H9 (cell line): ENCODE results near the gene HP. TPM values are rescaled to one million over a fixed set of nuclear protein-coding genes. Genes with fewer than 3 reads are reported as not detected.
"Not testable (repeated sequence)": the region's sequence is repeated elsewhere in the genome, so short reads cannot be mapped to it uniquely, and the experiment has no call there.

Experiments used
- DNase-seq: peaks from one replicate; pipeline ENCODE4 v3.0.0-alpha.2; 2017
- H2AFZ ChIP-seq: one replicate; pipeline ENCODE4 v1.6.1; 2013; ENCODE audit warnings: mild to moderate bottlenecking, low read length, control low read depth, moderate library complexity
- H2AK5ac ChIP-seq: 2 replicates; pipeline ENCODE4 v1.6.1; 2013; ENCODE audit warnings: low read length, control low read depth, mixed read lengths; ENCODE audit not compliant: insufficient read length
- H2BK120ac ChIP-seq: one replicate; pipeline ENCODE4 v1.6.1; 2013; ENCODE audit warnings: low read depth, mild to moderate bottlenecking, low read length, control low read depth, inconsistent platforms; ENCODE audit not compliant: poor library complexity, severe bottlenecking
- H2BK12ac ChIP-seq: 2 replicates; pipeline ENCODE4 v1.6.1; 2013; ENCODE audit warnings: low read length, control low read depth, mixed read lengths, low read depth; ENCODE audit not compliant: insufficient read length
- H2BK15ac ChIP-seq: 2 replicates; pipeline ENCODE4 v1.6.1; 2013; ENCODE audit warnings: low read depth, low read length, control low read depth
- H2BK20ac ChIP-seq: one replicate; pipeline ENCODE4 v1.6.1; 2013; ENCODE audit warnings: low read depth, mild to moderate bottlenecking, low read length, control low read depth, inconsistent platforms; ENCODE audit not compliant: poor library complexity, severe bottlenecking
- H2BK5ac ChIP-seq: 2 replicates; pipeline ENCODE4 v1.6.1; 2013; ENCODE audit warnings: low read length, control low read depth, mixed read lengths; ENCODE audit not compliant: insufficient read length
- H3K14ac ChIP-seq: 2 replicates; pipeline ENCODE4 v1.6.1; 2013; ENCODE audit warnings: low read length, control low read depth; ENCODE audit not compliant: insufficient read depth
- H3K18ac ChIP-seq: 2 replicates; pipeline ENCODE4 v1.6.1; 2013; ENCODE audit warnings: low read depth, mild to moderate bottlenecking, mixed read lengths, low read length, control low read depth; ENCODE audit not compliant: insufficient read length
- H3K23ac ChIP-seq: 2 replicates; pipeline ENCODE4 v1.6.1; 2013; ENCODE audit warnings: low read length, control low read depth, mixed read lengths, low read depth; ENCODE audit not compliant: insufficient read length
- H3K23me2 ChIP-seq: 2 replicates; pipeline ENCODE4 v1.6.1; 2013; ENCODE audit warnings: low read depth, mild to moderate bottlenecking, mixed read lengths, low read length, control low read depth; ENCODE audit not compliant: insufficient read length, poor library complexity, severe bottlenecking
- H3K27ac ChIP-seq: 2 replicates; pipeline ENCODE4 v1.5.1; 2013; ENCODE audit warnings: low read length, control low read depth, mixed read lengths, low read depth; ENCODE audit not compliant: insufficient read length
- H3K27me3 ChIP-seq: 2 replicates; pipeline ENCODE4 v1.6.1; 2013; ENCODE audit warnings: low read length, control low read depth, inconsistent platforms; ENCODE audit not compliant: insufficient read depth
- H3K4ac ChIP-seq: 2 replicates; pipeline ENCODE4 v1.6.1; 2013; ENCODE audit warnings: low read depth, mild to moderate bottlenecking, control low read depth, inconsistent platforms, low read length, moderate library complexity
- H3K4me1 ChIP-seq: 2 replicates; pipeline ENCODE4 v1.6.1; 2013; ENCODE audit warnings: low read length, control low read depth, inconsistent platforms; ENCODE audit not compliant: insufficient read depth
- H3K4me2 ChIP-seq: 2 replicates; pipeline ENCODE4 v1.6.1; 2013; ENCODE audit warnings: low read length, control low read depth, mixed read lengths; ENCODE audit not compliant: insufficient read length, insufficient read depth
- H3K56ac ChIP-seq: 2 replicates; pipeline ENCODE4 v1.6.1; 2013; ENCODE audit warnings: low read depth, mild to moderate bottlenecking, mixed read lengths, low read length, control low read depth; ENCODE audit not compliant: insufficient read length
- H3K79me1 ChIP-seq: 2 replicates; pipeline ENCODE4 v1.6.1; 2013; ENCODE audit warnings: low read depth, mild to moderate bottlenecking, moderate library complexity, low read length, control low read depth, inconsistent platforms; ENCODE audit not compliant: insufficient read depth, poor library complexity, severe bottlenecking
- H3K79me2 ChIP-seq: 2 replicates; pipeline ENCODE4 v1.6.1; 2013; ENCODE audit warnings: low read length, control low read depth, inconsistent platforms; ENCODE audit not compliant: insufficient read depth
- H3K9ac ChIP-seq: 2 replicates; pipeline ENCODE4 v1.6.1; 2013; ENCODE audit warnings: low read length, control low read depth, mixed read lengths; ENCODE audit not compliant: insufficient read length; ENCODE audit errors: extremely low read depth
- H3K9me3 ChIP-seq: one replicate; pipeline ENCODE4 v1.6.1; 2013; ENCODE audit warnings: low read depth, low read length, inconsistent platforms; ENCODE audit not compliant: control insufficient read depth
- H3T11ph ChIP-seq: one replicate; pipeline ENCODE4 v1.6.1; 2013; ENCODE audit warnings: mild to moderate bottlenecking, low read length, control low read depth, inconsistent platforms
- H4K20me1 ChIP-seq: one replicate; pipeline ENCODE4 v1.6.1; 2013; ENCODE audit not compliant: control insufficient read depth, insufficient read length, insufficient read depth
- H4K5ac ChIP-seq: 2 replicates; pipeline ENCODE4 v1.6.1; 2013; ENCODE audit warnings: low read depth, mild to moderate bottlenecking, mixed read lengths, low read length, control low read depth; ENCODE audit not compliant: insufficient read length
- H4K8ac ChIP-seq: replicated peaks from 2 replicates; pipeline ENCODE4 v1.6.1; 2013; ENCODE audit warnings: low read length, control low read depth, mixed read lengths, low read depth; ENCODE audit not compliant: insufficient read length
- H4K91ac ChIP-seq: 2 replicates; pipeline ENCODE4 v1.6.1; 2013; ENCODE audit warnings: low read depth, mild to moderate bottlenecking, moderate library complexity, mixed read lengths, low read length, control low read depth; ENCODE audit not compliant: insufficient read length
- H3K27ac Mint-ChIP-seq, 3 experiments: 2 replicates in 2 of 3; 3 replicates in 1 of 3; pipeline ENCODE4 v1.8.0; 2020 to 2021; ENCODE audit warnings: mixed read lengths in 3 of 3, mild to moderate bottlenecking in 1 of 3, moderate library complexity in 1 of 3
- H3K27me3 Mint-ChIP-seq: 2 replicates; pipeline ENCODE4 v1.8.0; 2021; ENCODE audit warnings: low read depth, mild to moderate bottlenecking, moderate library complexity, mixed read lengths
- H3K36me3 Mint-ChIP-seq, 3 experiments: 2 replicates in 2 of 3; 3 replicates in 1 of 3; pipeline ENCODE4 v1.8.0; 2020 to 2021; ENCODE audit warnings: low read depth in 3 of 3, mixed read lengths in 3 of 3; ENCODE audit not compliant: insufficient read depth in 1 of 3
- H3K4me1 Mint-ChIP-seq, 2 experiments: 2 replicates each; pipeline ENCODE4 v1.8.0; 2020; ENCODE audit warnings: mixed read lengths in 2 of 2
- H3K4me3 Mint-ChIP-seq, 2 experiments: 2 replicates in 1 of 2; 3 replicates in 1 of 2; pipeline ENCODE4 v1.8.0; 2020 to 2021; ENCODE audit warnings: mild to moderate bottlenecking in 2 of 2, mixed read lengths in 2 of 2, moderate library complexity in 1 of 2
- H3K9me3 Mint-ChIP-seq, 2 experiments: 2 replicates in 1 of 2; 3 replicates in 1 of 2; pipeline ENCODE4 v1.8.0; 2020; ENCODE audit warnings: mild to moderate bottlenecking in 2 of 2, mixed read lengths in 2 of 2, moderate library complexity in 1 of 2
- CTCF ChIP-seq: fragments of 200-600 bp; sonication (generic); conservative IDR thresholded peaks from 3 replicates; pipeline ENCODE4 v1.8.0; 2021; ENCODE audit warnings: antibody characterized with exemption, mild to moderate bottlenecking
- WGBS: extraction: QIAGEN DNeasy Blood & Tissue Kit; methylation state at CpG from one replicate; pipeline ENCODE4 v1.1.7; 2013; ENCODE audit warnings: missing lambda C conversion rate, low lambda C conversion rate, mixed read lengths; ENCODE audit not compliant: insufficient read length; ENCODE audit errors: extremely low coverage; 5-methylcytosine and 5-hydroxymethylcytosine counted together
- total RNA-seq: library from RNA; stranded (reverse); gene quantifications from 2 replicates; pipeline ENCODE4 v1.2.1, GENCODE V29; 2021

HP gene
- total RNA-seq, 1 experiment from 2014 or later: not detected

- Histone ChIP-seq H4K8ac (no peak overlapping the region), H4K5ac (no peak overlapping the region), H2BK5ac (no peak overlapping the region), H3K9me3 (no peaks in the 10 kb centered on the region), H3K14ac (no peak overlapping the region; the same call in 1 of the 2 replicates), H3K9ac (no peak overlapping the region), H3K27me3 (no peaks in the 10 kb centered on the region), H3T11ph (no peak overlapping the region), H2BK120ac (no peak overlapping the region), H3K56ac (no peak overlapping the region), H3K4me1 (no peaks in the 10 kb centered on the region), H2AFZ (no peak overlapping the region), H2AK5ac (no peak overlapping the region), H3K23me2 (no peaks in the 10 kb centered on the region), H2BK20ac (no peak overlapping the region), H3K27ac (no peak overlapping the region), H3K18ac (no peak overlapping the region), H2BK12ac (no peak overlapping the region), H2BK15ac (no peak overlapping the region), H4K20me1 (no peaks in the 10 kb centered on the region), H4K91ac (no peak overlapping the region), H3K79me1 (no peaks in the 10 kb centered on the region), H3K23ac (no peak overlapping the region), H3K79me2 (no peaks in the 10 kb centered on the region), H3K4me2 (no peak overlapping the region), H3K4ac (no peak overlapping the region)
- Mint-ChIP-seq H3K9me3 (no peaks in the 10 kb centered on the region), H3K4me3 (no peak overlapping the region), H3K4me1 (peaks cover 13 to 14% of the 10 kb centered on the region in 2 experiments), H3K27me3 (peaks cover 2% of the 10 kb centered on the region; the same call in 1 of the 2 replicates), H3K27ac (no peak overlapping the region), H3K36me3 (no peaks in the 10 kb centered on the region; a peak in 1 of 7 replicates)
- WGBS: no CpG with 5 or more reads among the region's 8 CpGs
- no peak for TF ChIP-seq CTCF
- DNase-seq: no peak
These were observed 19.4 kb downstream of the HP start for GRCh38 chr16:72073560-72074230.

GRCh38 chr16:72075067-72075466, 20.8 kb downstream of the HP start:
- H3K23ac ChIP-seq, H4K5ac ChIP-seq, H3K9me3 ChIP-seq, H4K91ac ChIP-seq, H3K36me3 Mint-ChIP-seq, H3K9ac ChIP-seq, H3K9me3 Mint-ChIP-seq, H3K27ac Mint-ChIP-seq, H3K79me2 ChIP-seq, H4K20me1 ChIP-seq, H2BK120ac ChIP-seq, H3K27me3 Mint-ChIP-seq, H2AK5ac ChIP-seq, H3K4me2 ChIP-seq, H3K27me3 ChIP-seq, H3K56ac ChIP-seq, H2BK12ac ChIP-seq, H3K18ac ChIP-seq, H4K8ac ChIP-seq, H3K14ac ChIP-seq, H3K4me3 Mint-ChIP-seq, H3K79me1 ChIP-seq, H3K4me1 ChIP-seq, H2BK20ac ChIP-seq, H2BK5ac ChIP-seq, H3K4ac ChIP-seq, H3K27ac ChIP-seq, H2AFZ ChIP-seq, H2BK15ac ChIP-seq, DNase-seq, H3K23me2 ChIP-seq, H3T11ph ChIP-seq: not testable (repeated sequence)
- peaks cover 13 to 14% of the 10 kb centered on the region in 2 experiments for H3K4me1 Mint-ChIP-seq
- no CpG with 5 or more reads among the region's 6 CpGs for WGBS
